ENCODE data around the gene PFKFB3. TPM values are rescaled to one million over a fixed set of nuclear protein-coding genes. Genes with fewer than 3 reads are reported as not detected.

PFKFB3 gene
- total and polyA plus RNA-seq, 2 of the 13 experiments (the other 11 are each of a cell fraction or from before 2014, with no cell fraction given): 1.2 to 13.3 TPM

GRCh38 chr10:6202098-6202683 is 541 bp upstream of the PFKFB3 start (continued):
- TF ChIP-seq HNRNPLL (IDR thresholded peaks at IDR 0.05; ENCODE audit: low read depth, low read length, poor library complexity, severe bottlenecking) (no peak), MXD1 (CRISPR knock-in tag; IDR thresholded peaks at IDR 0.05) (no peak)

DNA sequence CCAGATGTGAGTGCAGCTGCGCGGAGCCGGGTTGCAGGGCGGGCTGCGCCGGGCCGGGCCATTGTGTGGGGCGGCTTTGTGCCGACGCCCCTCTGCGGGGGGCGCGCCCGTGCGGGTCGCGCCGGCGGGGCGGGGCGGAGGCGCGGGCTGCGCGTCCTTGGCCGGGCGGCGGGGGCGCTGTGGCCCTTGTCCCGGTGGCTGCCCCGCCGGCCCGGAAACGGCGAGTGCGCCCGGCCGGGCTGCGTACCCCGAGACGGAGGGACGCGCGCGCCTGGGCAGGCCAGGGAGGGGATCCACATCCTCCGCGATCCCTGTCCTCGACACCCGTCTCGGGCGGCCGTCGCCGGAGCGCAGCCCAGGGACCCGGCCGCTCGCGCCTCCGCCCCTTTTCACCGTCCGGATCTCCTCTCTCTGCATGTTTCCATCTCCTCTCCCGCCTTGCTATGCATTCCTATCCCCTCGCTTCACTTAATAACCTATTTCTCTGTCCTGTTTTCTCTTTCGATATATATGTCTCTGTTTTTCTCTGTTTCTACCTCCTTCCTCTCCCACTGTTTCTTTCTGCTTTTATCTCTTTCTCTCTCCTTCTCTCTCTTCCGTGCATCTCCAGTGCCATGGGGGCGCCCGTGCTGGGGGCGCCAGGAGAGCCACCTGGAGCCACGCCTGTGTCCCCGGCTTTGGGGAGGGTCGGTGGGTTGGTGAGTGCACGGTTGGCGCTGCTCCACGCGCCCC is 765 bp downstream of the PFKFB3 start:
- H4K20me1 ChIP-seq (ENCODE audit: insufficient read depth, low read length): peaks cover 10% of the 10 kb centered on the region; the same call in 1 of the 2 replicates
- ATAC-seq: peak; percentile 58
- POLR2A ChIA-PET: no interaction called here
- H3K9me3 ChIP-seq (ENCODE audit: low read length): no peaks in the 10 kb centered on the region
- H3K79me2 ChIP-seq (ENCODE audit: insufficient read depth, low read length): peaks cover 15% of the 10 kb centered on the region
- H3K36me3 ChIP-seq (replicated peaks in 1 of 2; ENCODE audit: control insufficient read depth in 1 of 2, insufficient read depth in 2 of 2, low read length in 2 of 2): peaks cover 0 to 2% of the 10 kb centered on the region in 2 experiments; a peak in 2 of 5 replicates
- no peak overlapping the region for H2AFZ ChIP-seq (ENCODE audit: low read length)
- intact Hi-C loops (cut with micrococcal nuclease; ENCODE audit: unreplicated experiment): loop anchor here (1.0 to 5.0 kb wide), 3 partner anchors 74 to 115 kb away; no protein-coding TSS in a partner anchor
- BruUV-seq (replicated peaks): no TSS peak
- DNase-seq (ENCODE audit: low spot score): no peak
- H3K4me1 ChIP-seq (ENCODE audit: insufficient read depth, low read length): peaks cover 38% of the 10 kb centered on the region
- WGBS (ENCODE audit: low lambda C conversion rate): 4% methylated on average over 46 of the region's 76 CpGs
- CTCF ChIA-PET (ENCODE audit: low intra/inter-chr PET ratio, low total read pairs): interaction anchor here (2.0 to 2.1 kb wide), 2 partner anchors 115 to 199 kb away, joined by 5 to 22 read pairs; partner anchors contain the start of gene RBM17
- no peak overlapping the region for H3K27ac ChIP-seq (ENCODE audit: extremely low read length, insufficient read depth, low read length)
- H3K4me2 ChIP-seq (ENCODE audit: low read depth, low read length): peak overlapping the region; percentile 98
- peaks cover 0 to 11% of the 10 kb centered on the region in 2 experiments; a peak in 1 of 5 replicates for H3K27me3 ChIP-seq (ENCODE audit: control insufficient read depth in 1 of 2, insufficient read depth in 2 of 2, low read length in 2 of 2)
- in situ Hi-C loops (cut with HindIII; ENCODE audit: extremely low pct_ligation_motif_present, low pct_unique_long_range_greater_than_20kb): loop anchor here (5.0 kb wide), 1 partner anchor 199 kb away; no protein-coding TSS in a partner anchor
- peak overlapping the region; percentile 65 for H3K9ac ChIP-seq (ENCODE audit: insufficient read depth, low read depth, low read length)
- no peak for FAIRE-seq
- peak overlapping the region; percentile 64 to 93 (median 79) for H3K4me3 ChIP-seq (replicated peaks in 1 of 3; ENCODE audit: insufficient read depth in 1 of 3, low read depth in 2 of 3, low read length in 3 of 3)
- TF ChIP-seq ZNF33A (CRISPR knock-in tag; IDR thresholded peaks at IDR 0.05; ENCODE audit: borderline replicate concordance) (no peak), STAG1 (CRISPR knock-in tag; IDR thresholded peaks at IDR 0.05) (peak; percentile 35), SKI (IDR thresholded peaks at IDR 0.05; ENCODE audit: partially characterized antibody) (peak; percentile 26), ZBTB7A (CRISPR knock-in tag; IDR thresholded peaks at IDR 0.05) (no peak), HNRNPLL (IDR thresholded peaks at IDR 0.05; ENCODE audit: low read depth, low read length, poor library complexity, severe bottlenecking) (peak; percentile 10), ZNF777 (CRISPR knock-in tag; IDR thresholded peaks at IDR 0.05) (peak; percentile 74), ZNF546 (CRISPR knock-in tag; conservative IDR thresholded peaks at IDR 0.05) (0 out of 2 replicates have a peak, but pooled peaks have one; percentile 15), ZNF367 (CRISPR knock-in tag; IDR thresholded peaks at IDR 0.05; ENCODE audit: borderline replicate concordance) (no peak), ZBTB38 (CRISPR knock-in tag; IDR thresholded peaks at IDR 0.05) (no peak), ZNF232 (CRISPR knock-in tag; IDR thresholded peaks at IDR 0.05; ENCODE audit: borderline replicate concordance) (no peak), POLR2G (IDR thresholded peaks at IDR 0.05; ENCODE audit: low read depth, low read length) (no peak), SRY (CRISPR knock-in tag; IDR thresholded peaks at IDR 0.05) (0 out of 2 replicates have a peak, but pooled peaks have one; percentile 9), ZNF562 (CRISPR knock-in tag; IDR thresholded peaks at IDR 0.05; ENCODE audit: borderline replicate concordance) (no peak), GABPB1 (CRISPR knock-in tag; IDR thresholded peaks at IDR 0.05) (peak; percentile 66), MZF1 (CRISPR knock-in tag; IDR thresholded peaks at IDR 0.05; ENCODE audit: borderline replicate concordance) (no peak)
- TF ChIP-seq, protein P1, sequence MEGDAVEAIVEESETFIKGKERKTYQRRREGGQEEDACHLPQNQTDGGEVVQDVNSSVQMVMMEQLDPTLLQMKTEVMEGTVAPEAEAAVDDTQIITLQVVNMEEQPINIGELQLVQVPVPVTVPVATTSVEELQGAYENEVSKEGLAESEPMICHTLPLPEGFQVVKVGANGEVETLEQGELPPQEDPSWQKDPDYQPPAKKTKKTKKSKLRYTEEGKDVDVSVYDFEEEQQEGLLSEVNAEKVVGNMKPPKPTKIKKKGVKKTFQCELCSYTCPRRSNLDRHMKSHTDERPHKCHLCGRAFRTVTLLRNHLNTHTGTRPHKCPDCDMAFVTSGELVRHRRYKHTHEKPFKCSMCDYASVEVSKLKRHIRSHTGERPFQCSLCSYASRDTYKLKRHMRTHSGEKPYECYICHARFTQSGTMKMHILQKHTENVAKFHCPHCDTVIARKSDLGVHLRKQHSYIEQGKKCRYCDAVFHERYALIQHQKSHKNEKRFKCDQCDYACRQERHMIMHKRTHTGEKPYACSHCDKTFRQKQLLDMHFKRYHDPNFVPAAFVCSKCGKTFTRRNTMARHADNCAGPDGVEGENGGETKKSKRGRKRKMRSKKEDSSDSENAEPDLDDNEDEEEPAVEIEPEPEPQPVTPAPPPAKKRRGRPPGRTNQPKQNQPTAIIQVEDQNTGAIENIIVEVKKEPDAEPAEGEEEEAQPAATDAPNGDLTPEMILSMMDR (CRISPR knock-in tag; IDR thresholded peaks at IDR 0.05): peak; percentile 37; the same call in 1 of the 2 replicates
